Tibial artery (tissue), 4 donors: ENCODE data around the gene CCDC71.

Experiments used
- DNase-seq, 2 donors: peaks; one replicate each; pipeline ENCODE4 v3.0.0-alpha.2; 2019
- H3K27ac ChIP-seq, 2 donors: fragments of 200-600 bp; sonication (generic) in 1 of 2; 1 replicate in 1 of 2; 2 replicates in 1 of 2; pipeline ENCODE4 v1.5.1; 2018 to 2019; ENCODE audit warnings: mild to moderate bottlenecking in 1 of 2
- H3K27me3 ChIP-seq, 2 donors: fragments of 200-600 bp; sonication (generic) in 1 of 2; one replicate each; pipeline versions ENCODE4 v1.5.1 to v1.6.0; 2016 to 2019
- H3K36me3 ChIP-seq, 3 donors: fragments of 200-600 bp; sonication (generic) in 2 of 3; one replicate each; pipeline ENCODE4 v1.5.1; 2016 to 2019; ENCODE audit warnings: mild to moderate bottlenecking in 2 of 3
- H3K4me1 ChIP-seq, 4 donors: fragments of 200-600 bp; sonication (generic) in 2 of 4; 1 replicate in 3 of 4; 2 replicates in 1 of 4; pipeline ENCODE4 v1.5.1; 2016 to 2019
- H3K4me3 ChIP-seq, 2 donors: fragments of 200-600 bp; sonication (generic) in 1 of 2; 1 replicate in 1 of 2; 2 replicates in 1 of 2; pipeline ENCODE4 v1.5.1; 2018 to 2019; ENCODE audit warnings: mild to moderate bottlenecking in 2 of 2
- H3K9me3 ChIP-seq, 3 donors: fragments of 200-600 bp; sonication (generic) in 1 of 3; one replicate each; pipeline ENCODE4 v1.5.1; 2016 to 2019
- intact Hi-C: fragments of 100-400 bp; cut with DNase I; formaldehyde crosslinking; loops from one replicate; pipeline ENCODE4 v1.15.0; 2023; ENCODE audit warnings: low total_unique reads
- TF ChIP-seq, protein P1 (sequence below), 2 experiments: fragments of 200-600 bp in 1 of 2; fragments of 450-650 bp in 1 of 2; IDR thresholded peaks; one replicate each; pipeline ENCODE4 v1.5.1; 2017 to 2019; ENCODE audit warnings: antibody characterized with exemption in 2 of 2, mild to moderate bottlenecking in 1 of 2, moderate library complexity in 1 of 2

CCDC71 gene

DNA sequence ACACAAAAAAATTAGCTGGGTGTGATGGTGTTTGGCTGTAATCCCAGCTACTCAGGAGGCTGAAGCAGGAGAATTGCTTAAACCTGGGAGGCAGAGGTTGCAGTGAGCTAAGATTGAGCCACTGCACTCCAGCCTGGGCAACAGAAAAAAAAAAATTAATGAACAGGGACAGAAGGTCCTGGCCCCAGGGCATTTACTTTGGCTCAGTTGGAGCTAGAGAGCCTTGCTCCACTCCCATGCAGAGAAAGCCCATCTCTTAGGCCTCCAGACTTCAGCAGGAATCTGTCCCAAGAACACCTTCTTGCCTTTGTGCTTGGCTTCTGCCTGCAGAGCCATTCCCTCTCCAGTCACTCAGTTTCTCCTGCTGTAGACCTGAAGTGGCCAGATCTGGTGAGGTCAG lies 14.0 kb upstream of the CCDC71 start:
- Histone ChIP-seq H3K9me3 (no peaks in the 10 kb centered on the region), H3K36me3 (peaks cover 5 to 29% (median 22%) of the 10 kb centered on the region in 3 donors), H3K4me3 (no peak overlapping the region), H3K4me1 (peaks cover 0 to under 1% (median 0%) of the 10 kb centered on the region in 4 donors), H3K27ac (no peak overlapping the region), H3K27me3 (no peaks in the 10 kb centered on the region)
- intact Hi-C loops: no loop called here
- DNase-seq: no peak
- TF ChIP-seq, protein P1, sequence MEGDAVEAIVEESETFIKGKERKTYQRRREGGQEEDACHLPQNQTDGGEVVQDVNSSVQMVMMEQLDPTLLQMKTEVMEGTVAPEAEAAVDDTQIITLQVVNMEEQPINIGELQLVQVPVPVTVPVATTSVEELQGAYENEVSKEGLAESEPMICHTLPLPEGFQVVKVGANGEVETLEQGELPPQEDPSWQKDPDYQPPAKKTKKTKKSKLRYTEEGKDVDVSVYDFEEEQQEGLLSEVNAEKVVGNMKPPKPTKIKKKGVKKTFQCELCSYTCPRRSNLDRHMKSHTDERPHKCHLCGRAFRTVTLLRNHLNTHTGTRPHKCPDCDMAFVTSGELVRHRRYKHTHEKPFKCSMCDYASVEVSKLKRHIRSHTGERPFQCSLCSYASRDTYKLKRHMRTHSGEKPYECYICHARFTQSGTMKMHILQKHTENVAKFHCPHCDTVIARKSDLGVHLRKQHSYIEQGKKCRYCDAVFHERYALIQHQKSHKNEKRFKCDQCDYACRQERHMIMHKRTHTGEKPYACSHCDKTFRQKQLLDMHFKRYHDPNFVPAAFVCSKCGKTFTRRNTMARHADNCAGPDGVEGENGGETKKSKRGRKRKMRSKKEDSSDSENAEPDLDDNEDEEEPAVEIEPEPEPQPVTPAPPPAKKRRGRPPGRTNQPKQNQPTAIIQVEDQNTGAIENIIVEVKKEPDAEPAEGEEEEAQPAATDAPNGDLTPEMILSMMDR (IDR thresholded peaks at IDR 0.05): no peak

DNA sequence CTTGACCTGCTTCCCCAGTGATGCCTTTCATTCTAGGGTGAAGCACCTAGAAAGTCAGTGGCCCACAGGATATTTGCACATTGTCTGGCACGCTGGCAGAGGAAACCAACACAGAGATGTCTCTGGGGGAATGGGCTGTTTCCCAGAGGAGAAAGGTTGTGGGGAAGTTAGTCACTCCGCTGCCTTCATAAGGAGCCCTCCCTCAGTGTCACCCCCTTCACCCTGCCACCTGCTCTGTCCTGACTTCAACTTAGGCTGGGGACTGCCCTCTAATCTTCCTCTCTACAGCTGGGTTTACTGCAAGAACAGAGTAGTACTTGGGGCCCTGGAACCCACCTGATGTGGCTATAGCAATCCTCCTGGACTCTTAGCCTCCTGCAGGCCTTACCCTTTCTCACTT lies 10.9 kb upstream of the CCDC71 start:
- H3K27ac ChIP-seq: no peak overlapping the region
- DNase-seq: no peak
- H3K36me3 ChIP-seq: peaks cover 8 to 41% (median 27%) of the 10 kb centered on the region in 3 donors
- peaks cover 0 to 31% (median 26%) of the 10 kb centered on the region in 4 donors for H3K4me1 ChIP-seq
- H3K9me3 ChIP-seq: no peaks in the 10 kb centered on the region
- no peak overlapping the region for H3K4me3 ChIP-seq
- no peaks in the 10 kb centered on the region for H3K27me3 ChIP-seq
- intact Hi-C loops: loop anchor here (10.0 kb wide), 1 partner anchor 158 kb away; no protein-coding TSS in a partner anchor
- TF ChIP-seq, protein P1 (IDR thresholded peaks at IDR 0.05): no peak

DNA sequence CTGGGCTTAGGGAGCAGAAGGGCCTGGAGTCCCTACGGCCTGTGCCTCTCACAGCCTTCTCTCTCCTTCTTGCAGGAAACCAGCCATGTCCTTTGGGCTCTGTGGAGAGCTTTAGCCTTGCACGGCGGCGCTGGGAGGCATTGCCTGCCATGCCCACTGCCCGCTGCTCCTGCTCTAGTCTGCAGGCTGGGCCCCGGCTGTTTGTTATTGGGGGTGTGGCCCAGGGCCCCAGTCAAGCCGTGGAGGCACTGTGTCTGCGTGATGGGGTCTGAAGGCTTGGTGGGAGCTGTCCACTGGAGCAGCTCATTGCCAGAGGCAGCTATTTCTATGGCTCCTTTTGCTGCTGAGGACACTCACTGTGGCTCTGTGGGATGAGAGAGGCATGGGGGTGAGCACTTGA lies 9.4 kb upstream of the CCDC71 start:
- intact Hi-C loops: loop anchor here (10.0 kb wide), 1 partner anchor 159 kb away; no protein-coding TSS in a partner anchor
- TF ChIP-seq, protein P1 (IDR thresholded peaks at IDR 0.05): no peak

DNA sequence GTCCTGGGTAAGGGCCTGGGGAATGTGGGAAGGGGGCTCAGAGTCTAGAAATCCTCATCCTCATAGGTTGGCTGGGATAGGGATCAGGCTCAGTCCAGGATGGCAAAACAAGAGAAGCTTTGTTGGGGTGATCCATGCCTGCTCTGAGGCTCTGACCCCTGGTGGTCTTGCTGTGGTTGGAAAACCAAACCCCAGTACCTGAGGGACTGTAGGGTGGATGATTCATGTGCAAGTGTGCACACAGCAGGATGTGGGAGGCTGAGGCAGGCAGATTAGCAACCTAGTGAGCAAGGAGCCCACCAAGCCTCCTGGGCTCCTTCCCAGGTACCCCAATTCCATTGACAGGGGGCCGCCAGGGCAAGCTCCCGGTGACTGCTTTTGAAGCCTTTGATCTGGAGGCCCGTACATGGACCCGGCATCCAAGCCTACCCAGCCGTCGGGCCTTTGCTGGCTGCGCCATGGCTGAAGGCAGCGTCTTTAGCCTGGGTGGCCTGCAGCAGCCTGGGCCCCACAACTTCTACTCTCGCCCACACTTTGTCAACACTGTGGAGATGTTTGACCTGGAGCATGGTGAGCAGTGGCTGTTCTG lies 8.4 kb upstream of the CCDC71 start:
- intact Hi-C loops: loop anchor here (5.0 to 10.0 kb wide), 3 partner anchors 103 to 278 kb away; partner anchors contain the start of gene C3orf62
- Histone ChIP-seq H3K9me3 (no peaks in the 10 kb centered on the region), H3K36me3 (peaks cover 8 to 41% (median 27%) of the 10 kb centered on the region in 3 donors), H3K4me3 (no peak overlapping the region), H3K27me3 (no peaks in the 10 kb centered on the region), H3K27ac (peak overlapping the region in 1 of 2 donors; percentile 97), H3K4me1 (peaks cover 0 to 44% (median 37%) of the 10 kb centered on the region in 4 donors)
- no peak for DNase-seq
- TF ChIP-seq, protein P1 (IDR thresholded peaks at IDR 0.05): no peak

More for the DNA sequence above, 9.4 kb upstream of the CCDC71 start:
- H3K36me3 ChIP-seq: peaks cover 8 to 41% (median 27%) of the 10 kb centered on the region in 3 donors
- no peaks in the 10 kb centered on the region for H3K27me3 ChIP-seq
- H3K4me1 ChIP-seq: peaks cover 0 to 41% (median 34%) of the 10 kb centered on the region in 4 donors
- no peaks in the 10 kb centered on the region for H3K9me3 ChIP-seq
- no peak for DNase-seq
- no peak overlapping the region for H3K27ac ChIP-seq
- H3K4me3 ChIP-seq: no peak overlapping the region

DNA sequence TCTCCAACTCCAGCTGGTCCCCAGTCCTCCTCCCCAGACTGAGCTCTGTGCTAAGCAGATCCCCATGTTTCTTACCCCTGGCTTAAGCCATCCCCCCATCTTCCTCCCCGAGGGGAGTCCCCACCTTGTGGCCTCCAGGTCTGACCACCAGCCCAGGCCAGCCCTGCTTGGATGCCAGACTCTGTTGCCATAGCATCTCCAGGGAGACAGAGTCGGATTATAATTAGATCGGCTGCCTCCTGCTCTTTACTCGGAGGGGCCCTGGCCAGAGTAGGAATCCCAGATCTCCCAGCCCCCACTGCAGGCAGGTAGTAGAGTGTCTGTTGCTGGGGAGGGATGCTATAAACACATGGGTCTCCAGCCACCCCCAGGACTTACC lies 7.7 kb upstream of the CCDC71 start:
- Histone ChIP-seq H3K9me3 (no peaks in the 10 kb centered on the region), H3K27me3 (no peaks in the 10 kb centered on the region), H3K4me1 (peaks cover 0 to 44% (median 37%) of the 10 kb centered on the region in 4 donors), H3K27ac (peak overlapping the region; percentile 91 to 97), H3K36me3 (peaks cover 8 to 41% (median 27%) of the 10 kb centered on the region in 3 donors), H3K4me3 (peak overlapping the region in 1 of 2 donors; percentile 88)
- intact Hi-C loops: loop anchor here (2.0 to 10.0 kb wide), 4 partner anchors 104 to 279 kb away; partner anchors contain the start of gene C3orf62
- TF ChIP-seq, protein P1 (IDR thresholded peaks at IDR 0.05): no peak
- DNase-seq: no peak
